ENCODE measurements around the gene CEP290.
"Not testable (repeated sequence)": the region's sequence is repeated elsewhere in the genome, so short reads cannot be mapped to it uniquely, and the experiment has no call there.

CEP290 gene

GRCh38 chr12:88163371-88163770 is 21.5 kb upstream of the CEP290 start:
- Mint-ChIP-seq H3K27me3 (ENCODE audit: low read depth) (no peaks in the 10 kb centered on the region), H3K4me3 (no peak overlapping the region), H3K27ac (no peak overlapping the region), H3K9me3 (no peaks in the 10 kb centered on the region), H3K36me3 (ENCODE audit: low read depth) (peaks cover 15% of the 10 kb centered on the region), H3K4me1 (ENCODE audit: low read depth) (no peaks in the 10 kb centered on the region)

- H3K9me3 Mint-ChIP-seq, result no peaks in the 10 kb centered on the region
- no peak overlapping the region for H3K4me3 Mint-ChIP-seq
- no peaks in the 10 kb centered on the region for H3K4me1 Mint-ChIP-seq (ENCODE audit: low read depth)
- H3K27me3 Mint-ChIP-seq (ENCODE audit: low read depth), result no peaks in the 10 kb centered on the region
- no peak overlapping the region for H3K27ac Mint-ChIP-seq
- H3K36me3 Mint-ChIP-seq (ENCODE audit: low read depth), result peaks cover 3% of the 10 kb centered on the region
These were observed 14.3 kb upstream of the CEP290 start for GRCh38 chr12:88156075-88156654.

- no peaks in the 10 kb centered on the region for H3K27me3 Mint-ChIP-seq (ENCODE audit: low read depth)
- H3K36me3 Mint-ChIP-seq (ENCODE audit: low read depth), result peaks cover 3% of the 10 kb centered on the region
- no peaks in the 10 kb centered on the region for H3K9me3 Mint-ChIP-seq
- no peaks in the 10 kb centered on the region for H3K4me1 Mint-ChIP-seq (ENCODE audit: low read depth)
- no peak overlapping the region for H3K4me3 Mint-ChIP-seq
- no peak overlapping the region for H3K27ac Mint-ChIP-seq
These were observed 12.1 kb upstream of the CEP290 start for GRCh38 chr12:88153959-88154358.

GRCh38 chr12:88150063-88150462 is 8.2 kb upstream of the CEP290 start:
- Mint-ChIP-seq H3K4me1 (ENCODE audit: low read depth) (peaks cover 5% of the 10 kb centered on the region), H3K36me3 (ENCODE audit: low read depth) (peaks cover 4% of the 10 kb centered on the region), H3K27ac (no peak overlapping the region), H3K4me3 (no peak overlapping the region), H3K27me3 (ENCODE audit: low read depth) (no peaks in the 10 kb centered on the region), H3K9me3 (no peaks in the 10 kb centered on the region)

- H3K4me1 Mint-ChIP-seq (ENCODE audit: low read depth), result peaks cover 22% of the 10 kb centered on the region
- H3K27ac Mint-ChIP-seq, result no peak overlapping the region
- no peaks in the 10 kb centered on the region for H3K9me3 Mint-ChIP-seq
- no peak overlapping the region for H3K4me3 Mint-ChIP-seq
- peaks cover 5% of the 10 kb centered on the region for H3K36me3 Mint-ChIP-seq (ENCODE audit: low read depth)
- no peaks in the 10 kb centered on the region for H3K27me3 Mint-ChIP-seq (ENCODE audit: low read depth)
These were observed 3.9 kb upstream of the CEP290 start for GRCh38 chr12:88145567-88146505.

GRCh38 chr12:88144546-88145468 is 2.9 kb upstream of the CEP290 start:
- H3K27ac Mint-ChIP-seq, result no peak overlapping the region
- no peaks in the 10 kb centered on the region for H3K27me3 Mint-ChIP-seq (ENCODE audit: low read depth)
- peaks cover 27% of the 10 kb centered on the region for H3K4me1 Mint-ChIP-seq (ENCODE audit: low read depth)
- H3K4me3 Mint-ChIP-seq, result no peak overlapping the region
- peaks cover 8% of the 10 kb centered on the region for H3K36me3 Mint-ChIP-seq (ENCODE audit: low read depth)
- no peaks in the 10 kb centered on the region for H3K9me3 Mint-ChIP-seq

- Mint-ChIP-seq H3K36me3 (ENCODE audit: low read depth) (peaks cover 8% of the 10 kb centered on the region), H3K4me1 (ENCODE audit: low read depth) (peaks cover 27% of the 10 kb centered on the region), H3K27ac (no peak overlapping the region), H3K4me3 (no peak overlapping the region), H3K9me3 (no peaks in the 10 kb centered on the region), H3K27me3 (ENCODE audit: low read depth) (no peaks in the 10 kb centered on the region)
These were observed 2.1 kb upstream of the CEP290 start for GRCh38 chr12:88144037-88144436.

- Mint-ChIP-seq H3K9me3 (no peaks in the 10 kb centered on the region), H3K4me1 (ENCODE audit: low read depth) (peaks cover 33% of the 10 kb centered on the region), H3K27me3 (ENCODE audit: low read depth) (no peaks in the 10 kb centered on the region), H3K36me3 (ENCODE audit: low read depth) (peaks cover 19% of the 10 kb centered on the region), H3K4me3 (peak overlapping the region; percentile 95), H3K27ac (peak overlapping the region; percentile 92)
These were observed 713 bp upstream of the CEP290 start for GRCh38 chr12:88142610-88142991.

- Mint-ChIP-seq H3K4me1 (ENCODE audit: low read depth) (peaks cover 33% of the 10 kb centered on the region), H3K4me3 (peak overlapping the region; percentile 95), H3K9me3 (no peaks in the 10 kb centered on the region), H3K27me3 (ENCODE audit: low read depth) (no peaks in the 10 kb centered on the region), H3K27ac (peak overlapping the region; percentile 92), H3K36me3 (ENCODE audit: low read depth) (peaks cover 24% of the 10 kb centered on the region)
These were observed 489 bp downstream of the CEP290 start for GRCh38 chr12:88141425-88141773.

GRCh38 chr12:88139711-88140110 is 2.2 kb downstream of the CEP290 start:
- not testable (repeated sequence) for H3K9me3 Mint-ChIP-seq; H3K4me3 Mint-ChIP-seq; H3K27ac Mint-ChIP-seq; H3K27me3 Mint-ChIP-seq (ENCODE audit: low read depth)
- H3K36me3 Mint-ChIP-seq (ENCODE audit: low read depth), result peaks cover 22% of the 10 kb centered on the region
- peaks cover 25% of the 10 kb centered on the region for H3K4me1 Mint-ChIP-seq (ENCODE audit: low read depth)

GRCh38 chr12:88133181-88133580 is 8.7 kb downstream of the CEP290 start:
- not testable (repeated sequence) for H3K27ac Mint-ChIP-seq; H3K9me3 Mint-ChIP-seq; H3K4me3 Mint-ChIP-seq; H3K27me3 Mint-ChIP-seq (ENCODE audit: low read depth); H3K4me1 Mint-ChIP-seq (ENCODE audit: low read depth)
- peaks cover 28% of the 10 kb centered on the region for H3K36me3 Mint-ChIP-seq (ENCODE audit: low read depth)

GRCh38 chr12:88132392-88132791 is 9.5 kb downstream of the CEP290 start:
- Mint-ChIP-seq H3K4me1 (ENCODE audit: low read depth) (no peaks in the 10 kb centered on the region), H3K9me3 (no peaks in the 10 kb centered on the region), H3K36me3 (ENCODE audit: low read depth) (peaks cover 20% of the 10 kb centered on the region), H3K27ac (no peak overlapping the region), H3K27me3 (ENCODE audit: low read depth) (no peaks in the 10 kb centered on the region), H3K4me3 (no peak overlapping the region)

GRCh38 chr12:88127855-88128254 is 14.0 kb downstream of the CEP290 start:
- H3K36me3 Mint-ChIP-seq (ENCODE audit: low read depth), result peaks cover 7% of the 10 kb centered on the region
- H3K4me3 Mint-ChIP-seq, result no peak overlapping the region
- H3K9me3 Mint-ChIP-seq, result no peaks in the 10 kb centered on the region
- no peaks in the 10 kb centered on the region for H3K27me3 Mint-ChIP-seq (ENCODE audit: low read depth)
- H3K27ac Mint-ChIP-seq, result no peak overlapping the region
- no peaks in the 10 kb centered on the region for H3K4me1 Mint-ChIP-seq (ENCODE audit: low read depth)

- H3K27me3 Mint-ChIP-seq (ENCODE audit: low read depth), result no peaks in the 10 kb centered on the region
- no peaks in the 10 kb centered on the region for H3K9me3 Mint-ChIP-seq
- no peak overlapping the region for H3K4me3 Mint-ChIP-seq
- H3K4me1 Mint-ChIP-seq (ENCODE audit: low read depth), result no peaks in the 10 kb centered on the region
- H3K36me3 Mint-ChIP-seq (ENCODE audit: low read depth), result peaks cover 6% of the 10 kb centered on the region
- H3K27ac Mint-ChIP-seq, result no peak overlapping the region
These were observed 14.8 kb downstream of the CEP290 start for GRCh38 chr12:88127099-88127498.
